Body of pancreas (tissue), 4 donors: Measurements from ENCODE around the gene SURF4.

Experiments used
- CTCF ChIP-seq, 7 experiments: fragments of 450-650 bp in 4 of 7; fragments of 200-600 bp in 3 of 7; sonication (generic) in 3 of 7; IDR thresholded peaks; one replicate each; pipeline ENCODE4 v1.5.1; 2016 to 2019; ENCODE audit warnings: antibody characterized with exemption in 7 of 7
- POLR2A ChIP-seq, 3 donors: fragments of 450-650 bp; IDR thresholded peaks; one replicate each; pipeline ENCODE4 v1.6.1; 2016; ENCODE audit warnings: antibody characterized with exemption in 3 of 3, mild to moderate bottlenecking in 2 of 3

GRCh38 chr9:133425049-133425632 is 49.3 kb upstream of the SURF4 start:
- no peak for TF ChIP-seq CTCF (IDR thresholded peaks at IDR 0.05)
- no peak for TF ChIP-seq POLR2A (IDR thresholded peaks at IDR 0.05)
